HUES64 (cell line): Measurements from ENCODE around the gene NRG4.

Source experiments
- H3K27ac ChIP-seq: 2 replicates; pipeline ENCODE4 v1.7.0; 2013; ENCODE audit warnings: low read depth, low read length, inconsistent platforms
- H3K27me3 ChIP-seq: 2 replicates; pipeline ENCODE4 v1.6.1; 2013; ENCODE audit warnings: mild to moderate bottlenecking, low read length; ENCODE audit not compliant: insufficient read depth
- H3K36me3 ChIP-seq: 2 replicates; pipeline ENCODE4 v1.6.1; 2013; ENCODE audit warnings: mild to moderate bottlenecking, low read length; ENCODE audit not compliant: insufficient read depth
- H3K4me1 ChIP-seq: 2 replicates; pipeline ENCODE4 v1.6.1; 2013; ENCODE audit warnings: mild to moderate bottlenecking, low read length, moderate library complexity; ENCODE audit not compliant: insufficient read depth
- H3K4me3 ChIP-seq: 2 replicates; pipeline ENCODE4 v1.5.1; 2013; ENCODE audit warnings: mild to moderate bottlenecking, low read length, moderate library complexity
- H3K9ac ChIP-seq: 2 replicates; pipeline ENCODE4 v1.6.1; 2013; ENCODE audit warnings: mild to moderate bottlenecking, low read depth, low read length
- H3K9me3 ChIP-seq: 2 replicates; pipeline ENCODE4 v1.6.1; 2013; ENCODE audit warnings: low read depth, low read length; ENCODE audit not compliant: insufficient read depth
- WGBS: fragments of 150-250, 120-280 bp; methylation state at CpG from one replicate; pipeline ENCODE4 v1.1.7; 2013; ENCODE audit warnings: missing lambda C conversion rate; 5-methylcytosine and 5-hydroxymethylcytosine counted together

Gene NRG4

GRCh38 chr15:75900577-75900976, 111.6 kb downstream of the NRG4 start:
- peaks cover 17% of the 10 kb centered on the region for H3K4me1 ChIP-seq
- no peak overlapping the region for H3K9ac ChIP-seq
- no peak overlapping the region for H3K27ac ChIP-seq
- no peaks in the 10 kb centered on the region for H3K27me3 ChIP-seq
- H3K36me3 ChIP-seq: peaks cover 51% of the 10 kb centered on the region
- H3K9me3 ChIP-seq: no peaks in the 10 kb centered on the region
- no peak overlapping the region for H3K4me3 ChIP-seq

DNA sequence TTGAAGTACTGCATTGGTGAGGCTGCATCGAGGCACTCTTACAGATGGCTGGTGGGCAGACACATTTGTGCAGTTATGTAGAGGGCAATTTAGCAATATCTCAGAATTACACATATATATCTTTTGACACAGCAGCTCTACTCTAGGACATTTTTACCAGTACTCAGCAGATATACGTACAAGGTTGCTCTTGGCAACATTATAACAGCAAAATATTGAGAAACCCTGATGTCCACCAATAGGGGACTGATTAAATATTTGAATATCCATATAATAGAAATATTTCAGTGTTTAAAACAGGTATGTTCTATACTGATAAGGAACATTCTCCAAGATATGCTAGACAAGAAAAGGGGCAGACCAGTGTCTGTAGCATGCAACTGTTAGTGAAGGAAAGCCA, 116.5 kb downstream of the NRG4 start:
- no peak overlapping the region for H3K9ac ChIP-seq
- no peaks in the 10 kb centered on the region for H3K27me3 ChIP-seq
- 100% methylated on average over 2 of the region's 2 CpGs for WGBS
- H3K36me3 ChIP-seq: peaks cover 82% of the 10 kb centered on the region
- no peak overlapping the region for H3K27ac ChIP-seq
- no peaks in the 10 kb centered on the region for H3K9me3 ChIP-seq
- no peaks in the 10 kb centered on the region for H3K4me1 ChIP-seq
- no peak overlapping the region for H3K4me3 ChIP-seq

DNA sequence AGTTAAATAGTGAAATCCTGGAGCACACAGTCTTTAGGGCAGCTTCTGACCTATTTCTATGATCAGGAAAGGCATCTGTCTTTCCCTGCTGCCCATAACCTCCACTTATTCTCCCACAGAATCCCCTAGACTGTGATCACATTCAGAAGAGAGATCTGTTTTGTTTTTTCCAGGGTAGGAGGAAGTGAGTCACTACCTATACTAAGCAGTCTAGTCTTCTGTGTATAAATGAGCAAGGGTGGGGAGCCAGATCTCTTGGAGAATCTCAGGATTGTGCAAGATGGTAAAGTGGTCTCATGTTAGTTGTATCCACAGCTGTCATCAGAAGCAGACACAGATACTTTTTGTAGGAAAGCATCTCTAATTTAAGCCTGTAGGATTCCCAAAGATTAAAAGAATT, 120.3 kb downstream of the NRG4 start:
- Histone ChIP-seq H3K9ac (no peak overlapping the region), H3K27ac (no peak overlapping the region), H3K9me3 (no peaks in the 10 kb centered on the region), H3K27me3 (no peaks in the 10 kb centered on the region), H3K4me3 (no peak overlapping the region), H3K36me3 (peaks cover 85% of the 10 kb centered on the region), H3K4me1 (no peaks in the 10 kb centered on the region)
